SK-N-SH treated with all-trans-retinoic acid at 6 μM for 48 hours (cell line): ENCODE results near the gene TBATA.

Experiments
- CREB5 ChIP-seq: fragments of 250-450 bp; sonication (Bioruptor Pico); IDR thresholded peaks from 2 replicates; pipeline ENCODE4 v1.5.1; 2020; ENCODE audit warnings: low read depth, mild to moderate bottlenecking, moderate library complexity
- SNAI2 ChIP-seq: fragments of 250-450 bp; sonication (Bioruptor Pico); IDR thresholded peaks from 2 replicates; pipeline ENCODE4 v1.5.0; 2020; ENCODE audit warnings: mild to moderate bottlenecking, moderate library complexity

GRCh38 chr10:70776455-70777005 is 8.6 kb downstream of the TBATA start:
- TF ChIP-seq CREB5 (no peak), SNAI2 (CRISPR knock-in tag) (no peak)
